NCI-H748 (cell line): ENCODE measurements around the gene HOXD3.

Source experiments
- DNase-seq: peaks from one replicate; lab custom pipeline; 2025; ENCODE audit not compliant: unreplicated experiment; lab: John Stamatoyannopoulos, UW

HOXD3 gene

GRCh38 chr2:176148751-176149421 lies 8.2 kb upstream of the HOXD3 start:
- no peak for DNase-seq

- DNase-seq = no peak
These were observed 7.6 kb upstream of the HOXD3 start for GRCh38 chr2:176149481-176149938.

DNA sequence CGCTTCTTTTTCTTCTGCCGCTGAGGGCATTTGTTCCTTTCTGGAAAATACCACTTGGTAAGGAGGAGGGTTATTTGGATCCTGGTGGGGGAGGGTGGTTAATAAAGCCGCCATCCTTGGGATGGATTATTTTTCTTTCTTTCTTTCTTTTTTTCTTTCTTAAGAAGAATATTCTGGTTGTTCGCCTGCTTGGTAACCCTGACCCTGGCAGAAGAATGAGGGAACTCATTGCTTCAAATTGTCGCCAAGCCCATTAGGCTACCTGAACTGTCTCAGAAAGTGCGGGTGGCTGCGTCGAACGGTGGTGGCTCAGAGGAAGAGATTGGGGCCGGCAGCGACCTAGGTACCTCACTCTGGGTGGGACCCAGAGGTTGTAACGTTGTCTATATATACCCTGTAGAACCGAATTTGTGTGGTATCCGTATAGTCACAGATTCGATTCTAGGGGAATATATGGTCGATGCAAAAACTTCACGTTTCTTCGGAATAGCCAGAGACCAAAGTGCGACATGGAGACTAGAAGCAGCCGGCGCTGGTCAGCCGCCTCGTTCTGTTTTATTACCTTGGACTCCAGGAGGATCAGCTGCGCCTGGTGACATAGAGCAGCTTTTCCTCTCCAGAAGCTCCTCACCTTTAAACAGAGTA lies 7.0 kb upstream of the HOXD3 start:
- no peak for DNase-seq

- DNase-seq = no peak
These were observed 6.3 kb upstream of the HOXD3 start for GRCh38 chr2:176150584-176151441.

DNA sequence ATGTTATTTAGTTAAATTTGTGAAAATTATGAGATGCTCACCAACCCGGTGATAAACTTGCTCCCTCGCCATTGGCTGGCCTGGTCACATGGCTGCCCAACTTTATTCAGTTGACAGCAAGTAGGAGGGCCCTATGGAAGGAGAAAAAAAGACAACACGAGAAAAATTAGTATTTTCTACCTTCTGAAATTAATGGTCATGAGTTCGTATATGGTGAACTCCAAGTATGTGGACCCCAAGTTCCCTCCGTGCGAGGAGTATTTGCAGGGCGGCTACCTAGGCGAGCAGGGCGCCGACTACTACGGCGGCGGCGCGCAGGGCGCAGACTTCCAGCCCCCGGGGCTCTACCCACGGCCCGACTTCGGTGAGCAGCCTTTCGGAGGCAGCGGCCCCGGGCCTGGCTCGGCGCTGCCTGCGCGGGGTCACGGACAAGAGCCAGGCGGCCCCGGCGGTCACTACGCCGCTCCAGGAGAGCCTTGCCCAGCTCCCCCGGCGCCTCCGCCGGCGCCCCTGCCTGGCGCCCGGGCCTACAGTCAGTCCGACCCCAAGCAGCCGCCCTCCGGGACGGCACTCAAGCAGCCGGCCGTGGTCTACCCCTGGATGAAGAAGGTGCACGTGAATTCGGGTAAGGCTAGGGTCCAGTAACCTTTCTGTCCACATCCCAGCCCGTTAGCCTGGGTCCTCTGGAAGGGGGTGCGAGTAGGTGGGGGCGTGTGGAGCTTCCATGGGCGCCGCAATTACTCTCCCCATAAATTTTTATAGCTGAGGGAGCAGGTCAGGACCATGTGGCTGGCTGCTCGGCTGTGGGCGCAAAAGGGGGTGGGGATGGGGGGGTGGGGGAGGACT lies 5.4 kb upstream of the HOXD3 start, which contains the start of gene HOXD4:
Gene HOXD4, plus strand, starts transcription at position 109 of the 846 bp plus-strand sequence. Its CDS starts 84 bp downstream, at position 193.
- no peak for DNase-seq

- no peak for DNase-seq
These were observed 4.5 kb upstream of the HOXD3 start for GRCh38 chr2:176152350-176153181.

- no peak for DNase-seq
These were observed 2.4 kb upstream of the HOXD3 start for GRCh38 chr2:176154576-176155252.

DNA sequence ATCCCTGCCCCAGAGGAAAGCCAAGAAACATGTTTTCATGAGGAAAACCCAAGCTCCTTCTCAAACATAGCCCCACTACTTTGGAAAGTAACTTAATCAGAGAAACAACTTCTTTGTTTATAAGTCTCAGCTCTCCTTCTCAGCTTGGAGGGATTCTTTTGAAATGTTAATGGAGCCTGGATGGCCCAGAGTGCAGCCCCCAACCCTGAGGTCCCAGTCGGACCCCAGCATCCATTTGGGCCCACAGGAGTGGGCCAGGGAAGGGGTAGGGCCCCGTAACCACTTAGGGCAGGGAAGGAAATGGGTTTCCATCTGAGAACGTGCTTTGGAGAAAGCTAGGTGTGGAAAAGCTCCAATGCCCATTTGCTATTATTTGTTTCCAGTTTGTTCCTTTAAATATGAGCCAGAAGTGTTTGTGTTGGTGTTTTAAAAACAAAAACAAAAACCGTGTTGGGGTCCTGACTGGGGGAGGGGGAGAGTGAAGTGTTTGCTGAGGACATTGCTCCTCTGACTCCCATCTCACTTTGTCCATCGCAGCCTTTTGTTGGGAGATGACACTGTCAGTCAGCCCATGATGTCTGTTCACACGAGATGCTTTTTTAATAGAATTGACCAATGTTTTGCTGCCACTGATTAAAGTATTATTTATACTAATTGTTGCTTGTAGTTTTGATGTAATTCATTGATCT lies 1.6 kb upstream of the HOXD3 start:
- DNase-seq = no peak

DNA sequence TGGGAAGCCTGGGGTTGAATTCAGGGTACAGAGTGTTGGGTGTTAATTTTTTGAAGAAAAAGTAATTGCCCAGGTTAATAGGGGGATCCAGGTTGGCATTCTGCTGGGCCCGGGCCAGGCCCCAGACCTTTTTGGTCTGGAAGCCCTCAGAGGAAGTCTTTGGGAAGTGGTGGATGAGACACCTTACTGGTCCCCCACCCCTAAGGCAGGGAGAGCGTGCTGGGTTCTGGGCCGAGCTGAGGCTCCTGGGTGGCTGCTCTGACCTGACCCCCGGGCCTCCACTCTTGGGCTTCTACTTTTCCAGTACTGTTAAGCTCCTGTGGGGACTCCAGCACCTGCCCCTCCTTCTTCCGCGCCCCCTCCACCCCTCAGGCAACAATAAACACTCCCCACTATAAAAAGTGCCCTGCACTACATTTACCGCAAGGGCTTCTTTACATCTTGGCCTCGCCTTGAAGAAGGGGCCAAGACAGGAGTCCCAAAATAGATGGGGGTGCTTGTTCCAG lies 753 bp upstream of the HOXD3 start:
- no peak for DNase-seq

- DNase-seq = peak; percentile 95
These were observed 535 bp downstream of the HOXD3 start for GRCh38 chr2:176157499-176158185.

DNA sequence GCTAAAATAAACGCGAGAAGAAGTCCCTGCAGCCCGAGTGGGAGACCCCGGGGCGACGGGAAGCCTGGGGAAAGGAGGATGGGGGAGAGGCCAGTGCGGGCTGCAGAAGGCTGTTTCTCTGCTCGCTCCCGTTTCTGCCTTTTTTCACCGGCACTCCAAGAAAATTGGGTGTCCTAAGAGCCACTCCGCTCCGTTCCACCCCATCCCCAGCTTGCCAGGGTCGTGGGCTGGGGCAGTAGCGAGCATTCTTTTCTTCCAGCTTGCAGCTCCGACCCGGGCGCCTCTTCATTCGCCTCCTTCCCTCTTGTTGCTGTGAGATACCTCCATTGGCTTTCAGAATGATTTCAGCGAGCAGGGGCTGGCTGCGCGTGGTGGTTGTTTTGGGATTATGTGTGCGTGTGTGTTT lies 1.1 kb downstream of the HOXD3 start:
- DNase-seq = peak; percentile 79

DNA sequence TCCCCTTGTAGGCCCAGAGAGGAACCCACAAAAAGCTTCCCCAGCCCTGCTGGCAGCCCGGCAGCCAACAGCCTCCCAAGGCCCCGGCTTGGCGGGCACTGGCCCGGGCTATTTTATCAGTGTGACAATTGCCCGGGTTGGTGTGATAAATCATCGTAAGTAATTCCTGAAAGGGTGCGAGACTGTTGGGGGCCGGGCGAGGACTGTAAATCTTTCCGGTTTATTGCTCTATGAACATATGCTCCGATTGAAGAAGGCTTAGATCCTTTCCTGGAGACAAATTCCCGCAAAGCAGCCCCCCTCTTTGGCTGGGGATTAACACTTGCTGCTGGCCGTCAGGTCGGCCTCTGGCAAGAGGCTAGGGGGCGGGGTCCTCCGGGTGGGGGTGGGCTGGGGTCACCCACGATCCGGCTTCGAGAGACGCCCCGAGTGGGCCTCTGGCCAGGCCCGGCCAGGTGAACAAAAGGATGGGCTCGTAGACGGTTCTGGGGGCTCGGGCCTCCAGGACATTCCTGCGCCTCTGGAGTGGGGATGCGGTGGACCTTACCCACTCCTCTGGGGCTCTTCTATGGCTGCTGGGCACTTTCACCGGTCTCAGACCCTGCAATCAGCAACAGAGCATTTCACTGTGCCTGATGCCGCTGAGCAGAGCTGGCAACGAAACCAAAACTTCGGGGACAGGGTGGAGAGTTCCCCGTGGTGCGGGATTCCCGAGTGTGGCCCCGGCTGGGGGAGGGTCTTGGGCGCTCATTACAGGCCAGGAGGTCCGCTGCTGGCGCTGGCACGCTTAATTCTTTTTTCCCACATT lies 2.0 kb downstream of the HOXD3 start:
- no peak for DNase-seq

DNA sequence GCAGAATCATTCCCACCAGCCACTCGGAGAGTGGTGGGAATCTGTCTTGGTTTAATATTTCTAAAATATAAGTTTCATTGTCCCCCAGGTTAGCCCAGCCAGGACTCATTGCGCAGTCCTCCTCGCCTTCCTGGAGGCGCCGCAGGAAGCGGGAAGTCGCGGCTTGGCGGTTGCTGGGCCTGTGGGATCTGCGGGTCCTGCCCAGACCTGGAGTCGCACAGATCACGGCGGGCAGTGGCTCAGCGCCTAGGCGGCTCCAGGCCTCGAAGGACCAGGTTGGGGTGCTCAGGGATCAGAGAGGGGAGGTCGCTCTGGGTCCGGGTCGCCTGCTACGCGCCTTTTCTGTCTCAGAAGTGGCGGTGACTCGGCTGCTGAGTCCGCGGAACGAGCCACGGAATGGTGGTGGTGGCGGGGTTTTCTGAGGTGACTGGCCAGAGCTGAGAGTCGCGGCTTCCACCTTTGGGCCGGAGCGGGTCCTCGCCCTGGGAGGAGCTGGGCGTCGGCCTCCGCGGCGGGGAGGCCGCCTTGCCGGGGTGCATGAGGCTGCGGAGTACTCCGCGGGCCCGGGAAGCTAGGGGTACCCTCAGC lies 2.6 kb downstream of the HOXD3 start:
- DNase-seq = no peak

DNA sequence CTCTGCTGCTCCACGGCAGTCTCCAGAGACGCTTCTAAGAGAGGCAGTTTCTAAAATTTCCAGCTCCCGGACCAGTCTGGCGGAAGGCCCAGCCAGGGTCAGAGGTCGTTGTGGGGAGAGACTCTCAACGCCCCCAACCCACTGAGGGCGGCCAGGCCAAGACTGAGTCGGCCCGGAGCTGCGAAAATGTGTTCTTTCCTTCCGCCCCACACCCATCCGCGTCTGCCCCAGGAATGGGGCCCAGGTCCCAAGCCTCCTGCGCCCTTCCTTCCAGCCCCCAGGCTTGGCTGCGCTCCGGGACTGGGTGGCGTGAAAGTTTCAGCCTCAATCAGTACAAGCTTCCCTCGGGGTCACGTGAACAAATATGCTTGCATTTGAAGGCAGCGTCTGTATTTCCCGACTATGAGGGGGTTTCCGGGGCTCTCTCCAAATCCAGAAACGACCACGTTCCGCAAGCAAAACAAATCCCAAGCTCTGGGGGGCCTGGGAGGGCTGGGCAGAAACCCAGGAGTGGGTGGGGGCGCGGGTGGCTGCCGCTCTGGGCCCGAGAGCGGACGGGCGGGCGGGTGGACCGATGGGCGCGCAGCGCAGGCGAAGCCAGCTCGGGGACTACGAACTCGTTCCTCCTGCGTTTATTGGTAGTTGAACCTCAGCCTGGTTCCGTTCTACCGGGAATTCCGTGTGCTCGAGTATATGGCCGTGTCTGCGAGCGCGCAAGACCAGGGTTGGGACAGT lies 3.3 kb downstream of the HOXD3 start:
- DNase-seq = no peak

DNA sequence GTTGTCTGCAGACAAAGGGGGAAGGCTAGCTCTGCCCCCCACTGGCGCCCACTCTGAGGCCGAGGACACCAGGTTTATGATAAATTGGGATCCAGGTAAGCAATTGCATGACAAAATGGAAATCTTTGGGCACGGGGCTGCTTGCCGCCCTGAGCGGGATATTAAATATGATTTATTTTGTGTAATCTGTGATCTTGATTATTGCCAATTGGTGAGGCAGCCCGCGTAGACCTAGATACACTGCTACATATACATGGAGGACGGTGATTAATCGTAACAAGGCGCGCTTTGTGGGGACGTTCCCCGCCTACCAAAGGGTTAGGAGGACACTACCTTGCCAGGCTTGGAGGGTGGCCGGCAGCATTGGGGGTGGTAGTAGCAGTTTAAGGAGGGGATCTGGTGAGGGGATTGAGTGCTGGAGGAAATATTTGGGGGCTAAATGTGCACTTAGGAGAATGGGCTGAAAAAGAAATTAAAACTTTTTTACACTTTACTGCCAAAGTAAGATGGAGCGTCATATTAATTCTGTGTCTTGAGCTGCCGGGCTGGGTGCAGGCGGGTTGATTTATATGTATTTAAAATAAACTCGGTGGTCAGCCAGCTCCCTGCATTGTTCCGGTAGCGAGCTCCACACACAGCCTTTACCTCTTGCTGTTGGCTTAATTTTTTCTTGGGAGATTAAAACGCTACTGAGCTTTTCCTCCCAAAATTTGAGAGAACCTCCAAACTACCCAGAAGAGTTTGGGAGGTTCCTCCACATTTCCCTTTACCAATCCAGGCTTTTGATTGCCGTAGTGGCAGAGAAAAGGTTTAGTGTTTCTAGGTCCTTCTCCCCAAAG lies 4.1 kb downstream of the HOXD3 start:
- no peak for DNase-seq
